Measurements from ENCODE around the gene FNDC3B. TPM values are rescaled to one million over a fixed set of nuclear protein-coding genes. Genes with fewer than 3 reads are reported as not detected.
"Not testable (repeated sequence)": the region's sequence is repeated elsewhere in the genome, so short reads cannot be mapped to it uniquely, and the experiment has no call there.

FNDC3B gene
- total RNA-seq, 1 donor from 2014 or later, result 29.0 TPM

GRCh38 chr3:172354931-172355499 lies 315.6 kb downstream of the FNDC3B start:
- Mint-ChIP-seq H3K27me3 (ENCODE audit: insufficient read depth) (no peaks in the 10 kb centered on the region), H3K9me3 (no peaks in the 10 kb centered on the region), H3K27ac (no peak overlapping the region), H3K4me1 (ENCODE audit: low read depth) (peaks cover 5% of the 10 kb centered on the region), H3K4me3 (no peak overlapping the region), H3K36me3 (ENCODE audit: low read depth) (peaks cover 11% of the 10 kb centered on the region)
- intact Hi-C loops (cut with micrococcal nuclease), result no loop called here
- DNase-seq (ENCODE audit: low spot score), result no peak

GRCh38 chr3:172355836-172356235 lies 316.5 kb downstream of the FNDC3B start:
- Mint-ChIP-seq H3K4me3 (no peak overlapping the region), H3K27ac (no peak overlapping the region), H3K9me3 (no peaks in the 10 kb centered on the region), H3K4me1 (ENCODE audit: low read depth) (peaks cover 4% of the 10 kb centered on the region), H3K36me3 (ENCODE audit: low read depth) (peaks cover 13% of the 10 kb centered on the region), H3K27me3 (ENCODE audit: insufficient read depth) (no peaks in the 10 kb centered on the region)
- intact Hi-C loops (cut with micrococcal nuclease), result no loop called here
- no peak for DNase-seq (ENCODE audit: low spot score)

GRCh38 chr3:172356427-172356826 lies 317.0 kb downstream of the FNDC3B start:
- DNase-seq (ENCODE audit: low spot score), result no peak
- intact Hi-C loops (cut with micrococcal nuclease), result no loop called here
- Mint-ChIP-seq H3K4me1 (ENCODE audit: low read depth) (no peaks in the 10 kb centered on the region), H3K27me3 (ENCODE audit: insufficient read depth) (no peaks in the 10 kb centered on the region), H3K4me3 (no peak overlapping the region), H3K9me3 (no peaks in the 10 kb centered on the region), H3K27ac (no peak overlapping the region), H3K36me3 (ENCODE audit: low read depth) (peaks cover 13% of the 10 kb centered on the region)

- Mint-ChIP-seq H3K9me3 (no peaks in the 10 kb centered on the region), H3K27ac (no peak overlapping the region), H3K4me3 (no peak overlapping the region), H3K4me1 (ENCODE audit: low read depth) (no peaks in the 10 kb centered on the region), H3K36me3 (ENCODE audit: low read depth) (peaks cover 6% of the 10 kb centered on the region), H3K27me3 (ENCODE audit: insufficient read depth) (no peaks in the 10 kb centered on the region)
- DNase-seq (ENCODE audit: low spot score), result no peak
- intact Hi-C loops (cut with micrococcal nuclease), result no loop called here
Measured at GRCh38 chr3:172357850-172358754, 318.7 kb downstream of the FNDC3B start.

GRCh38 chr3:172359231-172359630 lies 319.9 kb downstream of the FNDC3B start:
- intact Hi-C loops (cut with micrococcal nuclease), result no loop called here
- H3K27me3 Mint-ChIP-seq (ENCODE audit: insufficient read depth), result no peaks in the 10 kb centered on the region
- no peaks in the 10 kb centered on the region for H3K4me1 Mint-ChIP-seq (ENCODE audit: low read depth)
- H3K27ac Mint-ChIP-seq, result no peak overlapping the region
- no peaks in the 10 kb centered on the region for H3K9me3 Mint-ChIP-seq
- DNase-seq (ENCODE audit: low spot score), result no peak
- H3K4me3 Mint-ChIP-seq, result no peak overlapping the region
- H3K36me3 Mint-ChIP-seq (ENCODE audit: low read depth), result peaks cover 11% of the 10 kb centered on the region

- intact Hi-C loops (cut with micrococcal nuclease), result no loop called here
- no peak overlapping the region for H3K4me3 Mint-ChIP-seq
- no peak overlapping the region for H3K27ac Mint-ChIP-seq
- H3K36me3 Mint-ChIP-seq (ENCODE audit: low read depth), result peaks cover 16% of the 10 kb centered on the region
- DNase-seq (ENCODE audit: low spot score), result no peak
- no peaks in the 10 kb centered on the region for H3K9me3 Mint-ChIP-seq
- no peaks in the 10 kb centered on the region for H3K4me1 Mint-ChIP-seq (ENCODE audit: low read depth)
- H3K27me3 Mint-ChIP-seq (ENCODE audit: insufficient read depth), result no peaks in the 10 kb centered on the region
Measured at GRCh38 chr3:172359996-172360395, 320.6 kb downstream of the FNDC3B start.

- intact Hi-C loops (cut with micrococcal nuclease), result no loop called here
- H3K27me3 Mint-ChIP-seq (ENCODE audit: insufficient read depth), result no peaks in the 10 kb centered on the region
Measured at GRCh38 chr3:172362583-172362982, 323.2 kb downstream of the FNDC3B start.

GRCh38 chr3:172364374-172365027 lies 325.1 kb downstream of the FNDC3B start:
- H3K27ac Mint-ChIP-seq, result no peak overlapping the region
- H3K27me3 Mint-ChIP-seq (ENCODE audit: insufficient read depth), result no peaks in the 10 kb centered on the region
- peaks cover 16% of the 10 kb centered on the region for H3K36me3 Mint-ChIP-seq (ENCODE audit: low read depth)
- no peaks in the 10 kb centered on the region for H3K9me3 Mint-ChIP-seq
- no peak for DNase-seq (ENCODE audit: low spot score)
- H3K4me3 Mint-ChIP-seq, result no peak overlapping the region
- no peaks in the 10 kb centered on the region for H3K4me1 Mint-ChIP-seq (ENCODE audit: low read depth)
- intact Hi-C loops (cut with micrococcal nuclease), result no loop called here

More at GRCh38 chr3:172362583-172362982, 323.2 kb downstream of the FNDC3B start:
- DNase-seq (ENCODE audit: low spot score), result no peak
- no peak overlapping the region for H3K27ac Mint-ChIP-seq
- H3K4me3 Mint-ChIP-seq, result no peak overlapping the region
- H3K36me3 Mint-ChIP-seq (ENCODE audit: low read depth), result peaks cover 16% of the 10 kb centered on the region
- no peaks in the 10 kb centered on the region for H3K4me1 Mint-ChIP-seq (ENCODE audit: low read depth)
- H3K9me3 Mint-ChIP-seq, result no peaks in the 10 kb centered on the region

- DNase-seq (ENCODE audit: low spot score), result no peak
- no peak overlapping the region for H3K4me3 Mint-ChIP-seq
- H3K4me1 Mint-ChIP-seq (ENCODE audit: low read depth), result no peaks in the 10 kb centered on the region
- no peaks in the 10 kb centered on the region for H3K9me3 Mint-ChIP-seq
- peaks cover 15% of the 10 kb centered on the region for H3K36me3 Mint-ChIP-seq (ENCODE audit: low read depth)
- H3K27me3 Mint-ChIP-seq (ENCODE audit: insufficient read depth), result no peaks in the 10 kb centered on the region
- intact Hi-C loops (cut with micrococcal nuclease), result no loop called here
- no peak overlapping the region for H3K27ac Mint-ChIP-seq
Measured at GRCh38 chr3:172365028-172365567, 325.7 kb downstream of the FNDC3B start.

GRCh38 chr3:172367205-172368105 lies 328.1 kb downstream of the FNDC3B start:
- Mint-ChIP-seq H3K4me1 (ENCODE audit: low read depth) (no peaks in the 10 kb centered on the region), H3K9me3 (no peaks in the 10 kb centered on the region), H3K27ac (no peak overlapping the region), H3K4me3 (no peak overlapping the region), H3K36me3 (ENCODE audit: low read depth) (peaks cover 13% of the 10 kb centered on the region), H3K27me3 (ENCODE audit: insufficient read depth) (no peaks in the 10 kb centered on the region)
- intact Hi-C loops (cut with micrococcal nuclease), result no loop called here
- no peak for DNase-seq (ENCODE audit: low spot score)

GRCh38 chr3:172368556-172368955 lies 329.2 kb downstream of the FNDC3B start:
- H3K27me3 Mint-ChIP-seq (ENCODE audit: insufficient read depth); intact Hi-C loops (cut with micrococcal nuclease); H3K27ac Mint-ChIP-seq; DNase-seq (ENCODE audit: low spot score); H3K9me3 Mint-ChIP-seq; H3K4me1 Mint-ChIP-seq (ENCODE audit: low read depth); H3K36me3 Mint-ChIP-seq (ENCODE audit: low read depth); H3K4me3 Mint-ChIP-seq: not testable (repeated sequence)

GRCh38 chr3:172369590-172370259 lies 330.3 kb downstream of the FNDC3B start:
- H3K9me3 Mint-ChIP-seq, result no peaks in the 10 kb centered on the region
- intact Hi-C loops (cut with micrococcal nuclease), result no loop called here
- peaks cover 3% of the 10 kb centered on the region for H3K36me3 Mint-ChIP-seq (ENCODE audit: low read depth)
- no peak overlapping the region for H3K4me3 Mint-ChIP-seq
- no peaks in the 10 kb centered on the region for H3K27me3 Mint-ChIP-seq (ENCODE audit: insufficient read depth)
- H3K4me1 Mint-ChIP-seq (ENCODE audit: low read depth), result no peaks in the 10 kb centered on the region
- DNase-seq (ENCODE audit: low spot score), result no peak
- no peak overlapping the region for H3K27ac Mint-ChIP-seq

All from activated T-helper 1 cell treated with anti-CD3 and anti-CD28 coated beads, Interleukin-12 subunit alpha, Interleukin-12 subunit beta, Interleukin-2, Interleukin-4 antibody, amounts not matched to agents 30 ng/mL and 10 ng/mL and 1 ng/mL, durations not matched to agents 14 hours and 24 hours and 36 hours (primary cell).